ENCODE measurements around the gene ATP1A4.

- TF ChIP-seq CTCF (conservative IDR thresholded peaks at IDR 0.05; ENCODE audit: low read length) (no peak), EZH2phosphoT487 (IDR thresholded peaks at IDR 0.05; ENCODE audit: borderline replicate concordance, low read depth, low read length) (no peak)
Observed at GRCh38 chr1:160168016-160168415, 16.6 kb downstream of the ATP1A4 start.

Data from OCI-LY7 (cell line).